Kidney epithelial cell (primary cell): ENCODE measurements around the gene TMEM88. TPM values are rescaled to one million over a fixed set of nuclear protein-coding genes. Genes with fewer than 3 reads are reported as not detected.
A peak's percentile ranks its signal among the peaks of the same experiment; 100 is the strongest.

Source experiments
- DNase-seq: peaks from one replicate; pipeline ENCODE4 v3.0.0-alpha.2; 2010; ENCODE audit warnings: low read depth
- H3K27me3 ChIP-seq: 2 replicates; pipeline ENCODE4 v1.6.0; 2011; ENCODE audit warnings: low read length; ENCODE audit not compliant: control insufficient read depth, insufficient read depth
- H3K36me3 ChIP-seq: 2 replicates; pipeline ENCODE4 v1.5.1; 2011; ENCODE audit warnings: low read length; ENCODE audit not compliant: control insufficient read depth, insufficient read depth
- H3K4me3 ChIP-seq: 2 replicates; pipeline ENCODE4 v1.5.1; 2011; ENCODE audit warnings: low read depth, mild to moderate bottlenecking, control low read depth, low read length
- CTCF ChIP-seq: IDR thresholded peaks from 2 replicates; pipeline ENCODE4 v1.5.1; 2011; ENCODE audit warnings: mild to moderate bottlenecking, moderate library complexity, low read length, control low read depth, inconsistent platforms; ENCODE audit not compliant: insufficient read depth, poor library complexity, severe bottlenecking
- total RNA-seq: library from RNA; depleted of rRNA; stranded (reverse); fragments of >200 nt; gene quantifications from 2 replicates; pipeline ENCODE4 v1.2.3, GENCODE V29; 2015

The TMEM88 gene
- total RNA-seq, 1 donor from 2014 or later: 4.3 TPM

- no peak for DNase-seq
- Histone ChIP-seq H3K36me3 (no peaks in the 10 kb centered on the region), H3K4me3 (no peak overlapping the region), H3K27me3 (no peaks in the 10 kb centered on the region)
- no peak for TF ChIP-seq CTCF
Measured at GRCh38 chr17:7831233-7831632, 23.6 kb upstream of the TMEM88 start.

- H3K4me3 ChIP-seq: no peak overlapping the region
- TF ChIP-seq CTCF: no peak
- DNase-seq: no peak
- H3K36me3 ChIP-seq: no peaks in the 10 kb centered on the region
- H3K27me3 ChIP-seq: no peaks in the 10 kb centered on the region
Measured at GRCh38 chr17:7832431-7832830, 22.4 kb upstream of the TMEM88 start.

GRCh38 chr17:7833011-7833794 lies 21.7 kb upstream of the TMEM88 start:
- H3K4me3 ChIP-seq: no peak overlapping the region
- no peak for TF ChIP-seq CTCF
- H3K27me3 ChIP-seq: no peaks in the 10 kb centered on the region
- no peak for DNase-seq
- H3K36me3 ChIP-seq: no peaks in the 10 kb centered on the region

GRCh38 chr17:7833795-7834541 lies 20.9 kb upstream of the TMEM88 start, which contains the start of gene KDM6B:
KDM6B (plus strand) TSS chr17:7834217; CDS start chr17:7845555, 11,338 bp downstream.
- peak; percentile 77 for DNase-seq
- peak within 1 kb of the TSS; percentile 68 for H3K4me3 ChIP-seq
- TF ChIP-seq CTCF: no peak
- no peaks in the 10 kb centered on the region for H3K36me3 ChIP-seq
- H3K27me3 ChIP-seq: no peaks in the 10 kb centered on the region

GRCh38 chr17:7834542-7834956 lies 20.3 kb upstream of the TMEM88 start:
- H3K36me3 ChIP-seq: no peaks in the 10 kb centered on the region
- peak overlapping the region; percentile 68 for H3K4me3 ChIP-seq
- no peaks in the 10 kb centered on the region for H3K27me3 ChIP-seq
- no peak for DNase-seq
- no peak for TF ChIP-seq CTCF
